ENCODE measurements around the gene NDC80.

- TF ChIP-seq POLR2A (IDR thresholded peaks at IDR 0.05; ENCODE audit: low read length) (no peak), GATA1 (IDR thresholded peaks at IDR 0.05; ENCODE audit: low read depth, low read length) (no peak)
Observed at GRCh38 chr18:2636126-2636631, 64.8 kb downstream of the NDC80 start.

All from erythroblast (primary cell).